NT2/D1 (cell line): ENCODE data around the gene TPM1.

ENCODE experiments used
- SUZ12 ChIP-seq: IDR thresholded peaks from 2 replicates; pipeline ENCODE4 v1.6.1; 2011; ENCODE audit not compliant: insufficient read length, insufficient read depth; ENCODE audit errors: extremely low read depth
- YY1 ChIP-seq: IDR thresholded peaks from 2 replicates; pipeline ENCODE4 v1.6.1; 2011; ENCODE audit not compliant: insufficient read length, insufficient read depth
- ZNF274 ChIP-seq: IDR thresholded peaks from 2 replicates; pipeline ENCODE4 v1.6.1; 2011; ENCODE audit warnings: mild to moderate bottlenecking, low read depth, low read length

DNA sequence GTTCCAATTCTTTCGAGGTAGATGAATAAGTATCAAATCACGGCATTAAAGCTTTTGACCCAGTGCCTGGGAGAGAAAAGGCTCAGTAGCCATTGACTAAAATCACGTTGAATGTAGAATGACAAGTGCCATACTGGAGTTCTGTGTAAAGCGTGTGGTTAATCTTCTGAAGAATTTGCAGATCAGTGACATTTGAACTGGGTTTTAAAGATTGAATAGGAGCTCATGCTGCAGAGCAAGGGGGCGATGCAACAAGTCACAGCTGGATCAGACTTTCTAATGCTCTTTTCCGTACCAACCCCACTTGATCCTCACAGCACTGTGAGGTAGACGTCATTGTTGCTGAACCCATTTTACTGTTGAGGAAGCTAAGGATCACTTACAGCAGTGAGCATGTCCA lies 49.5 kb upstream of the TPM1 start:
- TF ChIP-seq SUZ12 (no peak), ZNF274 (no peak), YY1 (no peak)
